GM12891 (cell line): ENCODE results near the gene TAF5.

ENCODE experiments used
- PAX5 ChIP-seq: IDR thresholded peaks from 2 replicates; pipeline ENCODE4 v1.6.1; 2011; ENCODE audit warnings: low read length, moderate library complexity, mild to moderate bottlenecking; ENCODE audit not compliant: insufficient read depth, severe bottlenecking
- POLR2A ChIP-seq: IDR thresholded peaks from 2 replicates; pipeline ENCODE4 v1.6.1; 2011; ENCODE audit warnings: low read depth, low read length, control low read depth
- POLR2AphosphoS5 ChIP-seq: IDR thresholded peaks from 2 replicates; pipeline ENCODE4 v1.6.1; 2011; ENCODE audit warnings: low read depth, low read length, control low read depth

DNA sequence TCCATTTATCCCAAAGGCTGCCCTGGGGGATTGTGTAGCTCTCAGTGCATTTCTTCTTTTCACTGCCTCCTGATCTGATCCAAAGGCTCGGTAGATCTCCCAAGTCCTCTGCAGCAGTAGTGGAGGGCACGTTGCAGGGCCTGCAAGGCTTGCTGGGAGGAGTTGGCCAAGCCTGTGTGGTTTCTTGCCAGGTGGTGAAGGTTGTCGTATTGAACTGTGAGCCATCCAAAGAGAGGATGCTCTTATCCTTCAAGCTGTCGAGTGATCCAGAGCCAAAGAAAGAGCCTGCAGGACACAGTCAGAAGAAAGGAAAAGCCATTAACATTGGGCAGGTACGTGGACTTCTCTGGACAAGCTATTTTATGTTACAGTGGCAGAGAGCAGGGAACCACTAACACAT, 49.8 kb downstream of the TAF5 start:
- TF ChIP-seq POLR2A: no peak
- no peak for TF ChIP-seq POLR2AphosphoS5
- TF ChIP-seq PAX5: no peak
